K562 (cell line): Measurements from ENCODE around the gene TXNDC15. TPM values are rescaled to one million over a fixed set of nuclear protein-coding genes. Genes with fewer than 3 reads are reported as not detected.

Source experiments
- ARHGAP35 ChIP-seq: fragments of 450-650 bp; IDR thresholded peaks from 2 replicates; pipeline ENCODE4 v1.6.1; 2018; ENCODE audit not compliant: partially characterized antibody
- ARNT ChIP-seq, 2 experiments: fragments of 450-650 bp; IDR thresholded peaks; 2 replicates each; pipeline ENCODE4 v1.6.1; 2016; ENCODE audit warnings: mild to moderate bottlenecking in 1 of 2
- CBX8 ChIP-seq: fragments of 200-600 bp; sonication (generic); IDR thresholded peaks from 2 replicates; pipeline ENCODE4 v1.6.1; 2012; ENCODE audit warnings: borderline replicate concordance, mixed run types, low read depth, mild to moderate bottlenecking, moderate library complexity, mixed read lengths, low read length, control low read depth, inconsistent platforms; ENCODE audit not compliant: poor library complexity, severe bottlenecking; ENCODE audit errors: extremely low read depth
- HSF4 ChIP-seq: fragments of 250-450 bp; sonication (Bioruptor Pico); IDR thresholded peaks from 2 replicates; pipeline ENCODE4 v2.1.2; 2022; ENCODE audit warnings: mild to moderate bottlenecking, moderate library complexity, borderline replicate concordance
- NBN ChIP-seq: fragments of 450-650 bp; IDR thresholded peaks from 2 replicates; pipeline ENCODE4 v1.6.1; 2016; ENCODE audit warnings: low read depth, mild to moderate bottlenecking
- NR2C2 ChIP-seq, 2 experiments: fragments of 200-800 bp in 1 of 2; sonication (Bioruptor generic) in 1 of 2; sonication (generic) in 1 of 2; formaldehyde crosslinking in 1 of 2; IDR thresholded peaks; 2 replicates each; pipeline versions ENCODE4 v1.6.1 to v1.8.0; 2016 to 2022; ENCODE audit warnings: mild to moderate bottlenecking in 1 of 2, missing compliant biosample characterization in 1 of 2, missing genetic modification characterization in 1 of 2, missing genetic modification reagents in 1 of 2
- NR2F6 ChIP-seq: fragments of 450-650 bp; formaldehyde crosslinking; IDR thresholded peaks from 2 replicates; pipeline ENCODE4 v1.4.0; 2020; ENCODE audit warnings: mild to moderate bottlenecking
- PHTF2 ChIP-seq: fragments of 250-450 bp; sonication (Bioruptor Pico); IDR thresholded peaks from 2 replicates; pipeline ENCODE4 v1.5.0; 2021; ENCODE audit warnings: mild to moderate bottlenecking
- POLR2H ChIP-seq: IDR thresholded peaks from 2 replicates; pipeline ENCODE4 v1.6.1; 2016; ENCODE audit warnings: missing genetic modification characterization, low read depth, mild to moderate bottlenecking, control low read depth, missing compliant biosample characterization, moderate library complexity
- POLR3A ChIP-seq: IDR thresholded peaks from 2 replicates; pipeline ENCODE4 v1.6.1; 2011; ENCODE audit warnings: borderline replicate concordance, mild to moderate bottlenecking, moderate library complexity; ENCODE audit not compliant: insufficient read length, insufficient read depth; ENCODE audit errors: extremely low read depth
- SRSF7 ChIP-seq: fragments of 200-400 bp; formaldehyde crosslinking; optimal IDR thresholded peaks from 2 replicates; pipeline ENCODE3; 2017; ENCODE audit warnings: mild to moderate bottlenecking, low read depth, low read length
- TCF7 ChIP-seq: sonication (generic); IDR thresholded peaks from 2 replicates; pipeline ENCODE4 v1.6.1; 2016; ENCODE audit warnings: antibody characterized with exemption, borderline replicate concordance
- ZNF165 ChIP-seq: fragments of 250-450 bp; sonication (Bioruptor Pico); IDR thresholded peaks from 2 replicates; pipeline ENCODE4 v1.4.0; 2020; ENCODE audit warnings: borderline replicate concordance
- ZNF175 ChIP-seq: fragments of 200-800 bp; sonication (Bioruptor generic); IDR thresholded peaks from 2 replicates; pipeline ENCODE4 v1.6.1; 2016; ENCODE audit warnings: low read depth, mild to moderate bottlenecking, missing genetic modification characterization, missing compliant biosample characterization
- ZNF384 ChIP-seq: IDR thresholded peaks from 2 replicates; pipeline ENCODE4 v1.6.1; 2012; ENCODE audit warnings: low read depth, low read length, improper control_type of control experiment
- ZNF668 ChIP-seq: fragments of 250-450 bp; sonication (Bioruptor Pico); IDR thresholded peaks from 2 replicates; pipeline ENCODE4 v1.8.0; 2022; ENCODE audit warnings: mild to moderate bottlenecking, inconsistent platforms
- ZNF696 ChIP-seq: fragments of 250-450 bp; sonication (Bioruptor Pico); conservative IDR thresholded peaks from 2 replicates; pipeline ENCODE4 v1.4.0; 2020; ENCODE audit warnings: mild to moderate bottlenecking, moderate library complexity
- ZNF76 ChIP-seq: fragments of 250-450 bp; sonication (Bioruptor Pico); IDR thresholded peaks from 2 replicates; pipeline ENCODE4 v1.4.0; 2020; ENCODE audit warnings: mild to moderate bottlenecking, moderate library complexity, borderline replicate concordance
- polyA plus RNA-seq, 8 experiments: library from polyadenylated mRNA; depleted of rRNA in 4 of 8; stranded (reverse) in 5 of 8; unstranded in 3 of 8; fragments of >200 nt; fragmentation: Nextera tagmentation in 2 of 8; fragmentation: Illumina TruSeq in 1 of 8; extraction: Ambion mirVana in 2 of 8; extraction: Trizol in 1 of 8; gene quantifications; 2 replicates each; pipeline versions ENCODE4 v1.2.1 to v1.2.3, GENCODE V29; 2011 to 2014; ENCODE audit warnings: inconsistent platforms in 1 of 8, missing spikeins in 1 of 8
- total RNA-seq, 7 experiments: library from RNA; depleted of rRNA in 6 of 7; stranded (reverse); fragments of >200 nt in 6 of 7; fragmentation: Illumina TruSeq in 2 of 7; extraction: Trizol in 2 of 7; gene quantifications; 2 replicates each; pipeline versions ENCODE4 v1.2.1 to v1.2.3, GENCODE V29; 2011 to 2021; ENCODE audit warnings: low replicate concordance in 1 of 7
- TF ChIP-seq, protein P1 (sequence below): IDR thresholded peaks from 2 replicates; pipeline ENCODE4 v1.6.1; 2011; ENCODE audit not compliant: insufficient read length; ENCODE audit errors: extremely low read depth
- TF ChIP-seq, protein P2 (sequence below): fragments of 250-450 bp; sonication (Bioruptor Pico); IDR thresholded peaks from 2 replicates; pipeline ENCODE4 v1.8.0; 2022; ENCODE audit warnings: moderate library complexity, mild to moderate bottlenecking, inconsistent platforms
- TF ChIP-seq, protein P3 (sequence below): fragments of 450-650 bp; IDR thresholded peaks from 2 replicates; pipeline ENCODE4 v1.7.1; 2018; ENCODE audit warnings: mild to moderate bottlenecking, low read depth; ENCODE audit not compliant: partially characterized antibody
- TF ChIP-seq, protein P4 (sequence below): fragments of 250-450 bp; sonication (Bioruptor Pico); IDR thresholded peaks from 2 replicates; pipeline ENCODE4 v1.8.0; 2021; ENCODE audit warnings: mild to moderate bottlenecking, moderate library complexity

The TXNDC15 gene
- total and polyA plus RNA-seq, 9 of the 15 experiments (the other 6 are each of a cell fraction or from before 2014, with no cell fraction given): 3.0 to 15.4 (median 12.3) TPM

DNA sequence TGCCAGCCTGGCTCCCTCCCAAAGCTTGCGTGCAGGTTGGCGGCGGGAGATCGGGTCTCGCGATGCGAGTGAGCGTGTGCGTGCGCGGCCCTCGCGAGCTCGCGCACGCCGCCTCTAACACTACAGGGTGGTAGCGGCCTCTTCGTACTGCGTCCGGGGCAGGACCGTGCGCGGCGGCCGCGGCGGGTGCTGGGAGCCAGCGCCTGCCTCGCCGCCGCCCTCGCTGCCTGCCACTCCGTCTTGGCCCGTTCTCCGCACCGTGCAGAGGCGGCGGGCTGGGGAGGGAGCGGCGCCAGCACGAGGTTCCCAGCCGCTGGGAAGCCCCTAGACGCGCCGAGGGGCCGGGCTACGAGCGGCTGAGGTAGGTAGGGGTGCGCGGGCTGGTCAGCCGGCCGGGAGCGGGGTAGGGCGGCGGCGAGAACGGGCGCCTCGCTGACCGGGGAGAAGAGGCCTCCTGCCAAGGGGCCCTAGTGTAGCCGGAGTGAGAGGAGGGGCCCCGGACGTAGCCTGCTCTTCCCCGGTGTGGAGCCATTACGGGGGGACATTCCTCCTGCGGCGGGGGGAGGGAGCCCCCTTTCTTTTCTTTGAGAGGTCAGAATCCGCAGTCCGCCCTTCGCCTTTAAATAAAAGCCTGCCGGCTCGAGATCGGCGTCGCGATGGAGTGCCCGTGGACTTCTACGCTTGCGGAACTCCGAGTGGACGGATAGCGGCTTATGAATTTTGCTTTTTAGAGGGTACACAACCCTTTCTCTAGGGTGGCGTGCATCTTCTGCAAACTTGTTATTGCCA lies 28.1 kb upstream of the TXNDC15 start, which contains the start of gene C5orf24 (continued):
- no peak for TF ChIP-seq HSF4
- TF ChIP-seq, protein P1, sequence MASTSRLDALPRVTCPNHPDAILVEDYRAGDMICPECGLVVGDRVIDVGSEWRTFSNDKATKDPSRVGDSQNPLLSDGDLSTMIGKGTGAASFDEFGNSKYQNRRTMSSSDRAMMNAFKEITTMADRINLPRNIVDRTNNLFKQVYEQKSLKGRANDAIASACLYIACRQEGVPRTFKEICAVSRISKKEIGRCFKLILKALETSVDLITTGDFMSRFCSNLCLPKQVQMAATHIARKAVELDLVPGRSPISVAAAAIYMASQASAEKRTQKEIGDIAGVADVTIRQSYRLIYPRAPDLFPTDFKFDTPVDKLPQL: no peak
- no peak for TF ChIP-seq ZNF165 (CRISPR knock-in tag)
- TF ChIP-seq CBX8: no peak
- no peak for TF ChIP-seq TCF7
- TF ChIP-seq ZNF175 (CRISPR knock-in tag): no peak
- TF ChIP-seq ARHGAP35: peak; percentile 79
- TF ChIP-seq ZNF668: no peak
- TF ChIP-seq POLR2H (tag): peak; percentile 93
- no peak for TF ChIP-seq NBN
- no peak for TF ChIP-seq ARNT (IDR thresholded peaks at IDR 0.05)
- no peak for TF ChIP-seq SRSF7
- TF ChIP-seq ZNF696 (CRISPR knock-in tag): no peak
- TF ChIP-seq POLR3A: no peak
- 0 out of 2 replicates have a peak, but pooled peaks have one; percentile 11 for TF ChIP-seq PHTF2 (CRISPR knock-in tag)
- TF ChIP-seq, protein P2, sequence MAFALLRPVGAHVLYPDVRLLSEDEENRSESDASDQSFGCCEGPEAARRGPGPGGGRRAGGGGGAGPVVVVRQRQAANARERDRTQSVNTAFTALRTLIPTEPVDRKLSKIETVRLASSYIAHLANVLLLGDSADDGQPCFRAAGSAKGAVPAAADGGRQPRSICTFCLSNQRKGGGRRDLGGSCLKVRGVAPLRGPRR (CRISPR knock-in tag): no peak
- TF ChIP-seq, protein P3, sequence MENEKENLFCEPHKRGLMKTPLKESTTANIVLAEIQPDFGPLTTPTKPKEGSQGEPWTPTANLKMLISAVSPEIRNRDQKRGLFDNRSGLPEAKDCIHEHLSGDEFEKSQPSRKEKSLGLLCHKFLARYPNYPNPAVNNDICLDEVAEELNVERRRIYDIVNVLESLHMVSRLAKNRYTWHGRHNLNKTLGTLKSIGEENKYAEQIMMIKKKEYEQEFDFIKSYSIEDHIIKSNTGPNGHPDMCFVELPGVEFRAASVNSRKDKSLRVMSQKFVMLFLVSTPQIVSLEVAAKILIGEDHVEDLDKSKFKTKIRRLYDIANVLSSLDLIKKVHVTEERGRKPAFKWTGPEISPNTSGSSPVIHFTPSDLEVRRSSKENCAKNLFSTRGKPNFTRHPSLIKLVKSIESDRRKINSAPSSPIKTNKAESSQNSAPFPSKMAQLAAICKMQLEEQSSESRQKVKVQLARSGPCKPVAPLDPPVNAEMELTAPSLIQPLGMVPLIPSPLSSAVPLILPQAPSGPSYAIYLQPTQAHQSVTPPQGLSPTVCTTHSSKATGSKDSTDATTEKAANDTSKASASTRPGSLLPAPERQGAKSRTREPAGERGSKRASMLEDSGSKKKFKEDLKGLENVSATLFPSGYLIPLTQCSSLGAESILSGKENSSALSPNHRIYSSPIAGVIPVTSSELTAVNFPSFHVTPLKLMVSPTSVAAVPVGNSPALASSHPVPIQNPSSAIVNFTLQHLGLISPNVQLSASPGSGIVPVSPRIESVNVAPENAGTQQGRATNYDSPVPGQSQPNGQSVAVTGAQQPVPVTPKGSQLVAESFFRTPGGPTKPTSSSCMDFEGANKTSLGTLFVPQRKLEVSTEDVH: peak; percentile 90
- TF ChIP-seq ZNF384: no peak
- TF ChIP-seq NR2C2 (CRISPR knock-in tag; IDR thresholded peaks at IDR 0.05): peak; percentile 84
- TF ChIP-seq NR2C2 (tag; IDR thresholded peaks at IDR 0.05): peak; percentile 98
- TF ChIP-seq, protein P4, sequence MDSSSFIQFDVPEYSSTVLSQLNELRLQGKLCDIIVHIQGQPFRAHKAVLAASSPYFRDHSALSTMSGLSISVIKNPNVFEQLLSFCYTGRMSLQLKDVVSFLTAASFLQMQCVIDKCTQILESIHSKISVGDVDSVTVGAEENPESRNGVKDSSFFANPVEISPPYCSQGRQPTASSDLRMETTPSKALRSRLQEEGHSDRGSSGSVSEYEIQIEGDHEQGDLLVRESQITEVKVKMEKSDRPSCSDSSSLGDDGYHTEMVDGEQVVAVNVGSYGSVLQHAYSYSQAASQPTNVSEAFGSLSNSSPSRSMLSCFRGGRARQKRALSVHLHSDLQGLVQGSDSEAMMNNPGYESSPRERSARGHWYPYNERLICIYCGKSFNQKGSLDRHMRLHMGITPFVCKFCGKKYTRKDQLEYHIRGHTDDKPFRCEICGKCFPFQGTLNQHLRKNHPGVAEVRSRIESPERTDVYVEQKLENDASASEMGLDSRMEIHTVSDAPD (CRISPR knock-in tag): no peak
- TF ChIP-seq ZNF76: no peak
- 0 out of 2 replicates have a peak, but pooled peaks have one; percentile 37 for TF ChIP-seq NR2F6
